Activated CD8-positive, alpha-beta T cell treated with anti-CD3 and anti-CD28 coated beads, Interleukin-2, amount 10 ng/mL, durations not matched to agents 7 days and 5 days (primary cell): Measurements from ENCODE around the gene PLCH1. TPM values are rescaled to one million over a fixed set of nuclear protein-coding genes. Genes with fewer than 3 reads are reported as not detected.
"Not testable (repeated sequence)": the region's sequence is repeated elsewhere in the genome, so short reads cannot be mapped to it uniquely, and the experiment has no call there.

Experiments used
- ATAC-seq: fragments of 150-1000 bp; cut with Tn5 transposase; one replicate; pipeline ENCODE4 v1.10.0; 2021; ENCODE audit warnings: moderate library complexity
- CTCF ChIA-PET: fragments of 350-600 bp; sonication (Branson Sonifier 250); formaldehyde crosslinking; loops from one replicate; lab custom pipeline; 2021; ENCODE audit warnings: antibody characterized with exemption; lab: Charles Lee
- POLR2A ChIA-PET: fragments of 350-600 bp; sonication (Branson Sonifier 250); formaldehyde crosslinking; loops from one replicate; lab custom pipeline; 2021; ENCODE audit warnings: antibody characterized with exemption; lab: Charles Lee
- DNase-seq: peaks from one replicate; pipeline ENCODE4 v3.0.0-alpha.2; 2020
- H3K27ac Mint-ChIP-seq: one replicate; pipeline ENCODE4 v1.8.0; 2021; ENCODE audit warnings: mild to moderate bottlenecking, mixed read lengths
- H3K27me3 Mint-ChIP-seq: one replicate; pipeline ENCODE4 v1.8.0; 2021; ENCODE audit warnings: low read depth, mixed read lengths
- H3K36me3 Mint-ChIP-seq: one replicate; pipeline ENCODE4 v1.8.0; 2021; ENCODE audit warnings: low read depth, mixed read lengths
- H3K4me1 Mint-ChIP-seq: one replicate; pipeline ENCODE4 v1.8.0; 2021; ENCODE audit warnings: low read depth, mixed read lengths
- H3K4me3 Mint-ChIP-seq: one replicate; pipeline ENCODE4 v1.8.0; 2021; ENCODE audit warnings: mild to moderate bottlenecking, mixed read lengths
- H3K9me3 Mint-ChIP-seq: one replicate; pipeline ENCODE4 v1.8.0; 2022; ENCODE audit warnings: mixed read lengths; ENCODE audit not compliant: insufficient read depth
- total RNA-seq, 2 experiments: library from RNA; stranded (reverse); gene quantifications; one replicate each; pipeline ENCODE4 v1.2.3, GENCODE V29; 2021

PLCH1 gene
- total RNA-seq, 2 experiments from 2014 or later, result 2.0 to 2.4 TPM

- POLR2A ChIA-PET, result no interaction called here
- CTCF ChIA-PET, result no interaction called here
- no peaks in the 10 kb centered on the region for H3K9me3 Mint-ChIP-seq
- no peaks in the 10 kb centered on the region for H3K27me3 Mint-ChIP-seq
- H3K4me1 Mint-ChIP-seq, result no peaks in the 10 kb centered on the region
- no peak overlapping the region for H3K27ac Mint-ChIP-seq
- no peaks in the 10 kb centered on the region for H3K36me3 Mint-ChIP-seq
- no peak overlapping the region for H3K4me3 Mint-ChIP-seq
- ATAC-seq, result no peak
- DNase-seq, result no peak
Measured at GRCh38 chr3:155651489-155652218, 93.2 kb downstream of the PLCH1 start.

GRCh38 chr3:155648013-155648591 lies 96.8 kb downstream of the PLCH1 start:
- Mint-ChIP-seq H3K9me3 (no peaks in the 10 kb centered on the region), H3K27me3 (no peaks in the 10 kb centered on the region), H3K27ac (no peak overlapping the region), H3K4me1 (no peaks in the 10 kb centered on the region), H3K4me3 (no peak overlapping the region), H3K36me3 (no peaks in the 10 kb centered on the region)
- ChIA-PET POLR2A (no interaction called here), CTCF (interaction anchor here (1.5 kb wide), 1 partner anchor 54 kb away, joined by 5 read pairs; no protein-coding TSS in a partner anchor)
- no peak for ATAC-seq
- no peak for DNase-seq

GRCh38 chr3:155647206-155647605 lies 97.7 kb downstream of the PLCH1 start:
- no peaks in the 10 kb centered on the region for H3K9me3 Mint-ChIP-seq
- POLR2A ChIA-PET, result no interaction called here
- CTCF ChIA-PET, result interaction anchor here (1.5 kb wide), 1 partner anchor 55 kb away, joined by 5 read pairs; no protein-coding TSS in a partner anchor

GRCh38 chr3:155646669-155647068 lies 98.2 kb downstream of the PLCH1 start:
- Mint-ChIP-seq H3K27me3 (no peaks in the 10 kb centered on the region), H3K36me3 (no peaks in the 10 kb centered on the region), H3K27ac (no peak overlapping the region), H3K9me3 (no peaks in the 10 kb centered on the region), H3K4me3 (no peak overlapping the region), H3K4me1 (no peaks in the 10 kb centered on the region)
- POLR2A ChIA-PET, result no interaction called here
- CTCF ChIA-PET, result no interaction called here
- ATAC-seq, result no peak
- DNase-seq, result no peak

More at GRCh38 chr3:155647206-155647605, 97.7 kb downstream of the PLCH1 start:
- Mint-ChIP-seq H3K27me3 (no peaks in the 10 kb centered on the region), H3K4me1 (no peaks in the 10 kb centered on the region), H3K36me3 (no peaks in the 10 kb centered on the region), H3K4me3 (no peak overlapping the region), H3K27ac (no peak overlapping the region)
- DNase-seq (no peak), ATAC-seq (no peak)

- H3K4me1 Mint-ChIP-seq, result no peaks in the 10 kb centered on the region
- H3K9me3 Mint-ChIP-seq, result no peaks in the 10 kb centered on the region
- ATAC-seq (no peak), DNase-seq (no peak)
- ChIA-PET POLR2A (no interaction called here), CTCF (no interaction called here)
- no peaks in the 10 kb centered on the region for H3K36me3 Mint-ChIP-seq
- no peak overlapping the region for H3K27ac Mint-ChIP-seq
- H3K4me3 Mint-ChIP-seq, result no peak overlapping the region
- no peaks in the 10 kb centered on the region for H3K27me3 Mint-ChIP-seq
Measured at GRCh38 chr3:155646128-155646527, 98.7 kb downstream of the PLCH1 start.

GRCh38 chr3:155643581-155644165 lies 101.2 kb downstream of the PLCH1 start:
- Mint-ChIP-seq H3K4me1 (no peaks in the 10 kb centered on the region), H3K27ac (no peak overlapping the region), H3K4me3 (no peak overlapping the region), H3K27me3 (no peaks in the 10 kb centered on the region), H3K9me3 (no peaks in the 10 kb centered on the region), H3K36me3 (no peaks in the 10 kb centered on the region)
- DNase-seq (no peak), ATAC-seq (no peak)
- POLR2A ChIA-PET, result no interaction called here
- CTCF ChIA-PET, result no interaction called here

- H3K4me3 Mint-ChIP-seq, result no peak overlapping the region
- no peak overlapping the region for H3K27ac Mint-ChIP-seq
- H3K27me3 Mint-ChIP-seq, result peaks cover 4% of the 10 kb centered on the region
- ATAC-seq (no peak), DNase-seq (no peak)
- H3K9me3 Mint-ChIP-seq, result no peaks in the 10 kb centered on the region
- H3K36me3 Mint-ChIP-seq, result no peaks in the 10 kb centered on the region
- CTCF ChIA-PET, result no interaction called here
- no peaks in the 10 kb centered on the region for H3K4me1 Mint-ChIP-seq
- POLR2A ChIA-PET, result no interaction called here
Measured at GRCh38 chr3:155641956-155642355, 102.9 kb downstream of the PLCH1 start.

GRCh38 chr3:155640098-155640497 lies 104.8 kb downstream of the PLCH1 start:
- peaks cover 6% of the 10 kb centered on the region for H3K27me3 Mint-ChIP-seq

GRCh38 chr3:155639462-155640055 lies 105.3 kb downstream of the PLCH1 start:
- Mint-ChIP-seq H3K9me3 (no peaks in the 10 kb centered on the region), H3K4me3 (no peak overlapping the region), H3K4me1 (no peaks in the 10 kb centered on the region), H3K27ac (no peak overlapping the region), H3K27me3 (peaks cover 6% of the 10 kb centered on the region), H3K36me3 (no peaks in the 10 kb centered on the region)
- POLR2A ChIA-PET, result no interaction called here
- CTCF ChIA-PET, result no interaction called here
- DNase-seq (no peak), ATAC-seq (no peak)

More at GRCh38 chr3:155640098-155640497, 104.8 kb downstream of the PLCH1 start:
- no peaks in the 10 kb centered on the region for H3K9me3 Mint-ChIP-seq
- DNase-seq (no peak), ATAC-seq (no peak)
- H3K4me1 Mint-ChIP-seq, result no peaks in the 10 kb centered on the region
- no peak overlapping the region for H3K4me3 Mint-ChIP-seq
- no peaks in the 10 kb centered on the region for H3K36me3 Mint-ChIP-seq
- ChIA-PET POLR2A (no interaction called here), CTCF (no interaction called here)
- no peak overlapping the region for H3K27ac Mint-ChIP-seq

GRCh38 chr3:155638461-155638860 lies 106.4 kb downstream of the PLCH1 start:
- CTCF ChIA-PET, H3K9me3 Mint-ChIP-seq, POLR2A ChIA-PET, H3K4me1 Mint-ChIP-seq, H3K36me3 Mint-ChIP-seq, DNase-seq, H3K27me3 Mint-ChIP-seq, H3K4me3 Mint-ChIP-seq, H3K27ac Mint-ChIP-seq, ATAC-seq: not testable (repeated sequence)

- ATAC-seq (no peak), DNase-seq (no peak)
- no peaks in the 10 kb centered on the region for H3K36me3 Mint-ChIP-seq
- CTCF ChIA-PET, result no interaction called here
- no peaks in the 10 kb centered on the region for H3K4me1 Mint-ChIP-seq
- H3K27me3 Mint-ChIP-seq, result peaks cover 6% of the 10 kb centered on the region
- POLR2A ChIA-PET, result no interaction called here
- no peaks in the 10 kb centered on the region for H3K9me3 Mint-ChIP-seq
- H3K27ac Mint-ChIP-seq, result no peak overlapping the region
- H3K4me3 Mint-ChIP-seq, result no peak overlapping the region
Measured at GRCh38 chr3:155637567-155637966, 107.3 kb downstream of the PLCH1 start.

- DNase-seq (no peak), ATAC-seq (no peak)
- POLR2A ChIA-PET, result no interaction called here
- CTCF ChIA-PET, result no interaction called here
- no peaks in the 10 kb centered on the region for H3K36me3 Mint-ChIP-seq
- no peak overlapping the region for H3K4me3 Mint-ChIP-seq
- H3K9me3 Mint-ChIP-seq, result no peaks in the 10 kb centered on the region
- no peaks in the 10 kb centered on the region for H3K4me1 Mint-ChIP-seq
- H3K27me3 Mint-ChIP-seq, result peaks cover 10% of the 10 kb centered on the region
- no peak overlapping the region for H3K27ac Mint-ChIP-seq
Measured at GRCh38 chr3:155635056-155635455, 109.8 kb downstream of the PLCH1 start.
